SU-DHL-6 (cell line): ENCODE measurements around the gene SDCCAG8.
"Not testable (repeated sequence)": the region's sequence is repeated elsewhere in the genome, so short reads cannot be mapped to it uniquely, and the experiment has no call there.

ENCODE experiments used
- H2AFZ ChIP-seq: fragments of 200-600 bp; sonication (generic); 2 replicates; pipeline ENCODE4 v1.6.1; 2014; ENCODE audit warnings: low read depth, mild to moderate bottlenecking, moderate library complexity, mixed read lengths, antibody characterized with exemption, low read length; ENCODE audit not compliant: severe bottlenecking
- H3F3A ChIP-seq: fragments of 200-600 bp; shearing (Covaris generic); 2 replicates; pipeline ENCODE4 v1.6.0; 2016; ENCODE audit warnings: antibody characterized with exemption, mild to moderate bottlenecking; ENCODE audit not compliant: insufficient read depth
- H3K27ac ChIP-seq: fragments of 200-600 bp; sonication (generic); 2 replicates; pipeline ENCODE4 v1.5.1; 2016; ENCODE audit warnings: low read depth, mild to moderate bottlenecking, low read length, moderate library complexity, mixed read lengths
- H3K27me3 ChIP-seq: fragments of 200-600 bp; sonication (generic), shearing (Covaris generic); 2 replicates; pipeline ENCODE4 v1.6.0; 2014; ENCODE audit warnings: mild to moderate bottlenecking, low read length
- H3K36me3 ChIP-seq: fragments of 200-600 bp; sonication (generic); 2 replicates; pipeline ENCODE4 v1.6.1; 2014; ENCODE audit warnings: mild to moderate bottlenecking, low read length, mixed read lengths
- H3K4me2 ChIP-seq: fragments of 300-600, 200-600 bp; shearing (Covaris generic), sonication (generic); 2 replicates; pipeline ENCODE4 v1.6.0; 2014; ENCODE audit warnings: low read length, low read depth, mild to moderate bottlenecking; ENCODE audit not compliant: poor library complexity, severe bottlenecking
- H3K4me3 ChIP-seq: fragments of 200-600 bp; sonication (generic); 2 replicates; pipeline ENCODE4 v1.5.1; 2014; ENCODE audit warnings: antibody characterized with exemption, low read length, mild to moderate bottlenecking, mixed read lengths; ENCODE audit not compliant: insufficient read depth, poor library complexity, severe bottlenecking
- H3K79me2 ChIP-seq: fragments of 200-600 bp; sonication (generic); 2 replicates; pipeline ENCODE4 v1.6.1; 2014; ENCODE audit warnings: mild to moderate bottlenecking, low read length, moderate library complexity; ENCODE audit not compliant: insufficient read depth
- H3K9ac ChIP-seq: fragments of 200-600 bp; sonication (generic); 2 replicates; pipeline ENCODE4 v1.7.0; 2014; ENCODE audit warnings: mild to moderate bottlenecking, low read length
- H3K9me2 ChIP-seq: fragments of 200-600 bp; sonication (generic); replicated peaks from 2 replicates; pipeline ENCODE4 v1.6.1; 2014; ENCODE audit warnings: low read length; ENCODE audit not compliant: insufficient read depth
- H3K9me3 ChIP-seq: fragments of 200-600 bp; sonication (generic); 2 replicates; pipeline ENCODE4 v1.6.1; 2014; ENCODE audit warnings: low read length, mixed read lengths; ENCODE audit not compliant: insufficient read depth
- H4K20me1 ChIP-seq: fragments of 200-600 bp; sonication (generic); 2 replicates; pipeline ENCODE4 v1.6.1; 2014; ENCODE audit warnings: low read depth, mild to moderate bottlenecking, antibody characterized with exemption, low read length, moderate library complexity, mixed read lengths
- EZH2phosphoT487 ChIP-seq: fragments of 200-600 bp; sonication (generic), shearing (Covaris generic); conservative IDR thresholded peaks from 2 replicates; pipeline ENCODE4 v1.6.1; 2018; ENCODE audit warnings: mild to moderate bottlenecking, antibody characterized with exemption, low read length, moderate library complexity, mixed read lengths
- TF ChIP-seq, protein P1 (sequence below): fragments of 200-600 bp; sonication (generic); IDR thresholded peaks from one replicate; pipeline ENCODE4 v1.5.1; 2017; ENCODE audit warnings: antibody characterized with exemption, mild to moderate bottlenecking, low read length, moderate library complexity; ENCODE audit not compliant: insufficient read depth, poor library complexity, severe bottlenecking

Gene SDCCAG8

DNA sequence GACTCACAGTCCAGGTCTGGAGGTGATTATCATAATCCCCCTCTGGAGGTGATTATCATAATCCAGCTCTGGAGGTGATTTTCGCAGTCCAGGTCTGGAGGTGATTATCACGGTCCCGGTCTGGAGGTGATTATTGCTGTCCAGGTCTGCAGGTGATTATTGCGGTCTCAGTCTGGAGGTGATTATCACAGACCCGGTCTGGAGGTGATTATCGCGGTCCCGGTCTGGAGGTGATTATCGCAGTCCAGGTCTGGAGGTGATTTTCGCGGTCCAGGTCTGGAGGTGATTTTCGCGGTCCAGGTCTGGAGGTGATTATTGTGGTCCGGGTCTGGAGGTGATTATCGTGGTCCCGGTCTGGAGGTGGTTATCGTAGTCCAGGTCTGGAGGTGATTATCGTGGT, 76.6 kb downstream of the SDCCAG8 start:
- no peak overlapping the region for H3K9ac ChIP-seq
- no peaks in the 10 kb centered on the region for H4K20me1 ChIP-seq
- no peaks in the 10 kb centered on the region for H3K9me3 ChIP-seq
- no peaks in the 10 kb centered on the region for H3K27me3 ChIP-seq
- no peak overlapping the region for H3K4me2 ChIP-seq
- no peak overlapping the region for H3K4me3 ChIP-seq
- no peaks in the 10 kb centered on the region for H3K36me3 ChIP-seq
- no peaks in the 10 kb centered on the region for H3K79me2 ChIP-seq
- no peaks in the 10 kb centered on the region for H3F3A ChIP-seq
- no peak overlapping the region for H2AFZ ChIP-seq
- H3K9me2 ChIP-seq = no peaks in the 10 kb centered on the region
- H3K27ac ChIP-seq = no peak overlapping the region
- TF ChIP-seq, protein P1, sequence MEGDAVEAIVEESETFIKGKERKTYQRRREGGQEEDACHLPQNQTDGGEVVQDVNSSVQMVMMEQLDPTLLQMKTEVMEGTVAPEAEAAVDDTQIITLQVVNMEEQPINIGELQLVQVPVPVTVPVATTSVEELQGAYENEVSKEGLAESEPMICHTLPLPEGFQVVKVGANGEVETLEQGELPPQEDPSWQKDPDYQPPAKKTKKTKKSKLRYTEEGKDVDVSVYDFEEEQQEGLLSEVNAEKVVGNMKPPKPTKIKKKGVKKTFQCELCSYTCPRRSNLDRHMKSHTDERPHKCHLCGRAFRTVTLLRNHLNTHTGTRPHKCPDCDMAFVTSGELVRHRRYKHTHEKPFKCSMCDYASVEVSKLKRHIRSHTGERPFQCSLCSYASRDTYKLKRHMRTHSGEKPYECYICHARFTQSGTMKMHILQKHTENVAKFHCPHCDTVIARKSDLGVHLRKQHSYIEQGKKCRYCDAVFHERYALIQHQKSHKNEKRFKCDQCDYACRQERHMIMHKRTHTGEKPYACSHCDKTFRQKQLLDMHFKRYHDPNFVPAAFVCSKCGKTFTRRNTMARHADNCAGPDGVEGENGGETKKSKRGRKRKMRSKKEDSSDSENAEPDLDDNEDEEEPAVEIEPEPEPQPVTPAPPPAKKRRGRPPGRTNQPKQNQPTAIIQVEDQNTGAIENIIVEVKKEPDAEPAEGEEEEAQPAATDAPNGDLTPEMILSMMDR = no peak
- no peak for TF ChIP-seq EZH2phosphoT487

DNA sequence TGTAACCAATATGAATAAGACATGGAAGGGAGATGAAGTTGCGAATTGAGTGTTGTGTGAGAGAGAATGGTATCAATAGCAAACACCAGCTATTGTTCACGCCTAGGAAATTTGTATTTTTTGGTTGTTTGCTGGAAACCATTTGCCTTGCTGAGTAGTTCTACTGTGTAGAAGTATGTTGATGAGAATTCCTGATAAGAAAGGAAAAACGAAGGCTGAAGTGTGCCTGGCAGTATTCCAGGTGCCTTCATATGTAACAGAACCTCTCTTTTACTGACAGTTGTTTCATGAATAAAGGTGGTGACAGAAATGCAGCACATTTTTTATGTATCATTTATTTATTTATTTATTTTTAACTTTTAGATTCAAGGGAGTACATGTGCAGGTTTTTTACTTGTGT, 79.5 kb downstream of the SDCCAG8 start:
- Histone ChIP-seq H3K36me3 (no peaks in the 10 kb centered on the region), H3K9me2 (no peaks in the 10 kb centered on the region), H3K4me2 (no peak overlapping the region), H3K79me2 (no peaks in the 10 kb centered on the region), H3K27ac (no peak overlapping the region), H3K9ac (no peak overlapping the region), H3K4me3 (no peak overlapping the region), H3K27me3 (no peaks in the 10 kb centered on the region), H3K9me3 (no peaks in the 10 kb centered on the region), H3F3A (no peaks in the 10 kb centered on the region), H2AFZ (no peak overlapping the region), H4K20me1 (no peaks in the 10 kb centered on the region)
- TF ChIP-seq, protein P1 = no peak
- no peak for TF ChIP-seq EZH2phosphoT487

- H3K9me2 ChIP-seq = no peaks in the 10 kb centered on the region
- H3K4me3 ChIP-seq = no peak overlapping the region
- no peak overlapping the region for H3K9ac ChIP-seq
- H3K4me2 ChIP-seq = no peak overlapping the region
- no peaks in the 10 kb centered on the region for H3K9me3 ChIP-seq
- H2AFZ ChIP-seq = no peak overlapping the region
- H3K27ac ChIP-seq = no peak overlapping the region
- no peaks in the 10 kb centered on the region for H3K27me3 ChIP-seq
- no peaks in the 10 kb centered on the region for H3F3A ChIP-seq
- H3K36me3 ChIP-seq = 0 out of 2 replicates have a peak, but pooled peaks cover 2% of the 10 kb centered on the region
- no peaks in the 10 kb centered on the region for H3K79me2 ChIP-seq
- TF ChIP-seq, protein P1 = no peak
- TF ChIP-seq EZH2phosphoT487 = no peak
- no peaks in the 10 kb centered on the region for H4K20me1 ChIP-seq
Observed at GRCh38 chr1:243336163-243336562, 80.3 kb downstream of the SDCCAG8 start.

GRCh38 chr1:243338848-243339247, 83.0 kb downstream of the SDCCAG8 start:
- H3K27me3 ChIP-seq, H3F3A ChIP-seq, H3K4me3 ChIP-seq, H2AFZ ChIP-seq, H3K9ac ChIP-seq, H3K9me2 ChIP-seq, H3K79me2 ChIP-seq, H3K36me3 ChIP-seq, H3K27ac ChIP-seq, H3K9me3 ChIP-seq, H4K20me1 ChIP-seq, H3K4me2 ChIP-seq: not testable (repeated sequence)
